Breast epithelium (tissue), 4 donors: ENCODE measurements around the gene SLC35G3. TPM values are rescaled to one million over a fixed set of nuclear protein-coding genes. Genes with fewer than 3 reads are reported as not detected.

Source experiments
- DNase-seq, 2 donors: peaks; one replicate each; pipeline ENCODE4 v3.0.0-alpha.2; 2019; ENCODE audit warnings: low spot score in 2 of 2
- H3K27ac ChIP-seq, 2 donors: fragments of 200-600 bp; sonication (generic) in 1 of 2; one replicate each; pipeline ENCODE4 v1.5.1; 2016 to 2019; ENCODE audit warnings: mild to moderate bottlenecking in 1 of 2
- H3K27me3 ChIP-seq, 2 donors: fragments of 200-600 bp; sonication (generic) in 1 of 2; one replicate each; pipeline versions ENCODE4 v1.5.1 to v1.6.0; 2017 to 2019; ENCODE audit warnings: control low read depth in 1 of 2, mild to moderate bottlenecking in 1 of 2
- H3K36me3 ChIP-seq: fragments of 200-600 bp; one replicate; pipeline ENCODE4 v1.5.1; 2019
- H3K4me1 ChIP-seq, 2 donors: fragments of 200-600 bp; sonication (generic); one replicate each; pipeline ENCODE4 v1.5.1; 2016 to 2019; ENCODE audit warnings: control low read depth in 1 of 2
- H3K4me3 ChIP-seq, 3 donors: fragments of 200-600 bp; sonication (generic); 1 replicate in 2 of 3; 2 replicates in 1 of 3; pipeline ENCODE4 v1.5.1; 2016 to 2019; ENCODE audit warnings: mild to moderate bottlenecking in 3 of 3, moderate library complexity in 2 of 3
- H3K9me3 ChIP-seq, 2 donors: fragments of 200-600 bp; sonication (generic) in 1 of 2; one replicate each; pipeline ENCODE4 v1.5.1; 2016 to 2019; ENCODE audit warnings: control low read depth in 1 of 2
- POLR2A ChIP-seq: fragments of 450-650 bp; IDR thresholded peaks from one replicate; pipeline ENCODE4 v1.6.1; 2016; ENCODE audit warnings: antibody characterized with exemption, mild to moderate bottlenecking, moderate library complexity
- POLR2AphosphoS5 ChIP-seq, 3 donors: sonication (generic); formaldehyde crosslinking; IDR thresholded peaks; one replicate each; pipeline ENCODE4 v1.6.1; 2017; ENCODE audit warnings: antibody characterized with exemption in 3 of 3
- intact Hi-C: fragments of 100-400 bp; cut with DNase I; formaldehyde crosslinking; loops from one replicate; pipeline ENCODE4 v1.15.1; 2023; ENCODE audit warnings: low total_unique reads
- total RNA-seq, 3 donors: library from RNA; depleted of rRNA; stranded (reverse); fragments of >200 nt; gene quantifications; one replicate each; pipeline ENCODE4 v1.1.0, GENCODE V29; 2016
- TF ChIP-seq, protein P1 (sequence below), 3 donors: fragments of 450-650 bp; IDR thresholded peaks; one replicate each; pipeline ENCODE4 v1.5.1; 2016 to 2017; ENCODE audit warnings: antibody characterized with exemption in 3 of 3, mild to moderate bottlenecking in 3 of 3, moderate library complexity in 3 of 3

Gene SLC35G3
- total RNA-seq, 3 donors from 2014 or later: not detected

DNA sequence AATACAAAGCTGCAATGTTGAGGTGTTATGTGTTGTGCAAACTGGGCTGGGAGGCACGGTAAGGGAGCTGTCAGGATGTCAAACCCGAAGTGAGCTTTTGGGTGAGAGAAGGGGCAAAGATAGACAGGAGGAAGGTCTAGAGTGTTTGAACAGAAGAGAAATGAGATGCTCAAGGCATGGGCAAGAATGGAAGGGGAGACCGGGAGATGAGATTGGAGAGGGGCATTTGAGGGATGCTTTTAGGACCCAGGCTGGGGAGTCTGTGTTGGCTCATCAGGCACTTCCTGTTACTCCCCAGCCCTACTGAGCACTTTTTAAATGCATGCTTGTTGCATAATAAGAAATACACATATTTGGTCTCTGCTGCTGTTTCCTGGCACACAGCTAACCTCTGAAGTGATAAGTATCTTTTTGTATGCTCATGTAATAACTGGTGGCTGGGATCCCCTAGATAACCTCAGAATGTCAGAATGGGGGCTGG lies 32.9 kb downstream of the SLC35G3 start:
- no peak for DNase-seq
- H3K36me3 ChIP-seq: no peaks in the 10 kb centered on the region
- no peaks in the 10 kb centered on the region for H3K4me1 ChIP-seq
- H3K27ac ChIP-seq: no peak overlapping the region
- no peaks in the 10 kb centered on the region for H3K9me3 ChIP-seq
- no peak overlapping the region for H3K4me3 ChIP-seq
- H3K27me3 ChIP-seq: peaks cover 0 to 5% of the 10 kb centered on the region in 2 donors
- TF ChIP-seq POLR2AphosphoS5 (IDR thresholded peaks at IDR 0.05): no peak
- TF ChIP-seq, protein P1, sequence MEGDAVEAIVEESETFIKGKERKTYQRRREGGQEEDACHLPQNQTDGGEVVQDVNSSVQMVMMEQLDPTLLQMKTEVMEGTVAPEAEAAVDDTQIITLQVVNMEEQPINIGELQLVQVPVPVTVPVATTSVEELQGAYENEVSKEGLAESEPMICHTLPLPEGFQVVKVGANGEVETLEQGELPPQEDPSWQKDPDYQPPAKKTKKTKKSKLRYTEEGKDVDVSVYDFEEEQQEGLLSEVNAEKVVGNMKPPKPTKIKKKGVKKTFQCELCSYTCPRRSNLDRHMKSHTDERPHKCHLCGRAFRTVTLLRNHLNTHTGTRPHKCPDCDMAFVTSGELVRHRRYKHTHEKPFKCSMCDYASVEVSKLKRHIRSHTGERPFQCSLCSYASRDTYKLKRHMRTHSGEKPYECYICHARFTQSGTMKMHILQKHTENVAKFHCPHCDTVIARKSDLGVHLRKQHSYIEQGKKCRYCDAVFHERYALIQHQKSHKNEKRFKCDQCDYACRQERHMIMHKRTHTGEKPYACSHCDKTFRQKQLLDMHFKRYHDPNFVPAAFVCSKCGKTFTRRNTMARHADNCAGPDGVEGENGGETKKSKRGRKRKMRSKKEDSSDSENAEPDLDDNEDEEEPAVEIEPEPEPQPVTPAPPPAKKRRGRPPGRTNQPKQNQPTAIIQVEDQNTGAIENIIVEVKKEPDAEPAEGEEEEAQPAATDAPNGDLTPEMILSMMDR (IDR thresholded peaks at IDR 0.05): no peak
- TF ChIP-seq POLR2A: no peak
- intact Hi-C loops: no loop called here

DNA sequence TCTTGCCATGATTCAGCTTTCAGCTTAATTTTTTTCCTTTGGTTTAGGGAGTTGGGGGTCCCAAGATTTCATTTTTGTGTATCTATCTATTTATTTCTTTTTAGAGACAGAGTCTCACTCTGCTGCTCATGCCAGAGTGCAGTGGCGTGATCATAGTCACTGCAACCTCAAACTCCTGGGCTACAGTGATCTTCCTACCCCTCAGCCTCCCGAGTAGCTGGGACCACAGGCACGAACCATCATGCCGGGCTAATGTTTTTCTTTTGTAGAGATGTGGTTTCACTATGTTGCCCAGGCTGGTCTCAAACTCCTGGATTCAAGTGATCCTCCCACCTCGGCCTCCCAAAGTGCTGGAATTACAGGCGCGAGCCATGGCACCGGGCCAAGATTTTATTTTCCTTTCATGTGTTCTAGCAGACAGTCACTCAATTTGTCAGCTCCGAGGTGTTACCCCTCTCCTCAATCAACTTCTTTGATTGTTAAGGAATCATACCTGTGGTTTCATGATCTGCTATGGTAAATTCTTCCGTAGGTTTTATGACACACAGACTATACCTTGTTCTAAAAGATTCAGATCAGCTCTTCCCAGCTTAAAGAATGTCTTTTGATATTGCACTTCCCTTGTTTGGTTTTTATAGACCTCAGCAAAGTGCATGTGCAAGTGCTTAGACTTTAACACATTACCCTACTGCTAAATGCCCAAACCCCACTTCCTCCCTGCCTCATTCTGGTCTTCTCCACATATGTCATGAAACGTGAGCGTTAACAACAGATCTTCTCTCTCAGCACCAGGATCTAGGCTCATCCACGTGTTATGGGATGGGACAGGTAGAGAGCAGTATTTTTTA lies 33.6 kb downstream of the SLC35G3 start:
- H3K27me3 ChIP-seq: peaks cover 0 to 5% of the 10 kb centered on the region in 2 donors
- H3K36me3 ChIP-seq: no peaks in the 10 kb centered on the region
- DNase-seq: no peak

DNA sequence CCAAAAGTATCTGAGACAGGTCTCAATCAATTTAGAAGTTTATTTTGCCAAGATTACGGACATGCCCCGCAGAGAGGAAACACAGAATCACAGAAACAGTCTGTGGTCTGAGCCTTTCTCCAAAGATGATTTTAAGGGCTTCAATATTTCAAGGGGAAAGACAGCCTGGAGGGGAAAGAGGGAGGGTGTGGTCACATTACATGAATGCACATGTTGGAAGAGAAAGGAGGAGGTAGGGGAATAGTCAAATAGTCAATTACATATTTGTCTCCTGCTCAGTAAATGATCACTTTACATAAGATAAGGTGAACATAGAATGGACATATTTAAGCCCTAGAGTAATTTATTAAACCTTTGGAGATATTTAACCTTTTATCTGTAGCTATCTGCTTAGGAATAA lies 34.3 kb downstream of the SLC35G3 start:
- no peak overlapping the region for H3K27ac ChIP-seq
- TF ChIP-seq POLR2AphosphoS5 (IDR thresholded peaks at IDR 0.05): no peak
- TF ChIP-seq, protein P1 (IDR thresholded peaks at IDR 0.05): no peak
- DNase-seq: no peak

More for the DNA sequence above, 33.6 kb downstream of the SLC35G3 start:
- TF ChIP-seq, protein P1 (IDR thresholded peaks at IDR 0.05): no peak
- TF ChIP-seq POLR2A (no peak), POLR2AphosphoS5 (IDR thresholded peaks at IDR 0.05) (no peak)
- H3K9me3 ChIP-seq: no peaks in the 10 kb centered on the region
- intact Hi-C loops: no loop called here
- no peak overlapping the region for H3K27ac ChIP-seq
- no peaks in the 10 kb centered on the region for H3K4me1 ChIP-seq
- no peak overlapping the region for H3K4me3 ChIP-seq

DNA sequence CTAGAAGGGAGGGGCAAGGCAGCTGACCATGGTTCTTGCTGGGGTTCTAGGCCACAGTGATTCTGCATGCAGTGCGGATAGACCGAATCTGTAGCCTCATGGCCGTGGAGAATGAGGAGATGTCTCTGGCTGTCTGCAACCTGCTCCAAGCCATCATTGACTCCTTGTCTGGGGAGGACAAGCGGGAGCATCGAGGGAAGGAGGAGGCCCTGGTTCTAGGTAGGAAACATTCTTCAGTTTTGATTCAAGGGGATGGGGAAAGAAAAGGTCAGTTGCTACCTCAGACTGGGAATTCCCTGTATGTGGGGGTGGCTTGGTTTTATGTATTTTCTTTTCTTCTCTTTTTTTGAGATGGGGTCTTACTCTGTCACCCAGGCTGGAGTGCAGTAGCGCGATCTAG lies 38.9 kb downstream of the SLC35G3 start:
- H3K9me3 ChIP-seq: no peaks in the 10 kb centered on the region
- no peak overlapping the region for H3K27ac ChIP-seq
- no peaks in the 10 kb centered on the region for H3K27me3 ChIP-seq
- intact Hi-C loops: no loop called here
- H3K36me3 ChIP-seq: no peaks in the 10 kb centered on the region
- no peaks in the 10 kb centered on the region for H3K4me1 ChIP-seq
- DNase-seq: no peak
- no peak for TF ChIP-seq POLR2AphosphoS5 (IDR thresholded peaks at IDR 0.05)
- TF ChIP-seq, protein P1 (IDR thresholded peaks at IDR 0.05): no peak
- TF ChIP-seq POLR2A: no peak
- no peak overlapping the region for H3K4me3 ChIP-seq

More for the DNA sequence above, 34.3 kb downstream of the SLC35G3 start:
- Histone ChIP-seq H3K27me3 (peaks cover 0 to 5% of the 10 kb centered on the region in 2 donors), H3K36me3 (no peaks in the 10 kb centered on the region), H3K4me1 (no peaks in the 10 kb centered on the region), H3K9me3 (no peaks in the 10 kb centered on the region), H3K4me3 (no peak overlapping the region)
- intact Hi-C loops: no loop called here
